ENCODE results near the gene CAMK2D. TPM values are rescaled to one million over a fixed set of nuclear protein-coding genes. Genes with fewer than 3 reads are reported as not detected.

The CAMK2D gene
- total and polyA plus RNA-seq, 2 experiments from 2014 or later, result 36.8 to 99.1 TPM

GRCh38 chr4:113537628-113538027, 223.9 kb downstream of the CAMK2D start:
- DNase-seq (ENCODE audit: low spot score), result no peak
- Histone ChIP-seq H3K4me1 (ENCODE audit: insufficient read depth) (no peaks in the 10 kb centered on the region), H3K4me3 (no peak overlapping the region), H4K20me1 (ENCODE audit: insufficient read depth, poor library complexity, severe bottlenecking) (no peaks in the 10 kb centered on the region), H2AFZ (no peak overlapping the region), H3K36me3 (replicated peaks; ENCODE audit: insufficient read depth, low read depth) (no peaks in the 10 kb centered on the region), H3K4me2 (no peak overlapping the region), H3K79me2 (no peaks in the 10 kb centered on the region), H3K27me3 (no peaks in the 10 kb centered on the region), H3K9me3 (ENCODE audit: low read depth) (no peaks in the 10 kb centered on the region), H3K9me2 (replicated peaks; ENCODE audit: insufficient read depth) (no peaks in the 10 kb centered on the region), H3K27ac (no peak overlapping the region)
- 83% methylated on average over 1 of the region's 1 CpG for WGBS (ENCODE audit: low lambda C conversion rate, missing lambda C conversion rate)
- no peak for TF ChIP-seq CTCF (IDR thresholded peaks at IDR 0.05; ENCODE audit: poor library complexity)
- TF ChIP-seq EZH2phosphoT487 (IDR thresholded peaks at IDR 0.05; ENCODE audit: low read depth, severe bottlenecking, unreplicated experiment), result no peak
- no peak for TF ChIP-seq EZH2 (IDR thresholded peaks at IDR 0.05; ENCODE audit: borderline replicate concordance)

GRCh38 chr4:113537203-113537602, 224.3 kb downstream of the CAMK2D start:
- Histone ChIP-seq H3K4me1 (ENCODE audit: insufficient read depth) (no peaks in the 10 kb centered on the region), H3K9me3 (ENCODE audit: low read depth) (no peaks in the 10 kb centered on the region), H3K4me3 (no peak overlapping the region), H3K27me3 (no peaks in the 10 kb centered on the region), H4K20me1 (ENCODE audit: insufficient read depth, poor library complexity, severe bottlenecking) (no peaks in the 10 kb centered on the region), H3K9me2 (replicated peaks; ENCODE audit: insufficient read depth) (no peaks in the 10 kb centered on the region), H3K36me3 (replicated peaks; ENCODE audit: insufficient read depth, low read depth) (no peaks in the 10 kb centered on the region), H2AFZ (no peak overlapping the region), H3K4me2 (no peak overlapping the region), H3K79me2 (no peaks in the 10 kb centered on the region), H3K27ac (no peak overlapping the region)
- no peak for DNase-seq (ENCODE audit: low spot score)
- TF ChIP-seq EZH2 (IDR thresholded peaks at IDR 0.05; ENCODE audit: borderline replicate concordance) (no peak), EZH2phosphoT487 (IDR thresholded peaks at IDR 0.05; ENCODE audit: low read depth, severe bottlenecking, unreplicated experiment) (no peak), CTCF (IDR thresholded peaks at IDR 0.05; ENCODE audit: poor library complexity) (no peak)
- 98% methylated on average over 2 of the region's 2 CpGs for WGBS (ENCODE audit: low lambda C conversion rate, missing lambda C conversion rate)

- WGBS (ENCODE audit: low lambda C conversion rate, missing lambda C conversion rate), result 67% methylated on average over 1 of the region's 1 CpG
- Histone ChIP-seq H4K20me1 (ENCODE audit: insufficient read depth, poor library complexity, severe bottlenecking) (no peaks in the 10 kb centered on the region), H3K79me2 (no peaks in the 10 kb centered on the region), H3K36me3 (replicated peaks; ENCODE audit: insufficient read depth, low read depth) (no peaks in the 10 kb centered on the region), H3K9me3 (ENCODE audit: low read depth) (no peaks in the 10 kb centered on the region), H3K27me3 (no peaks in the 10 kb centered on the region), H3K4me1 (ENCODE audit: insufficient read depth) (no peaks in the 10 kb centered on the region), H3K9me2 (replicated peaks; ENCODE audit: insufficient read depth) (no peaks in the 10 kb centered on the region), H2AFZ (no peak overlapping the region), H3K4me2 (no peak overlapping the region), H3K27ac (no peak overlapping the region), H3K4me3 (no peak overlapping the region)
- DNase-seq (ENCODE audit: low spot score), result no peak
- TF ChIP-seq CTCF (IDR thresholded peaks at IDR 0.05; ENCODE audit: poor library complexity), result no peak
- TF ChIP-seq EZH2 (IDR thresholded peaks at IDR 0.05; ENCODE audit: borderline replicate concordance), result no peak
- TF ChIP-seq EZH2phosphoT487 (IDR thresholded peaks at IDR 0.05; ENCODE audit: low read depth, severe bottlenecking, unreplicated experiment), result no peak
These were observed 226.8 kb downstream of the CAMK2D start for GRCh38 chr4:113534711-113535110.

GRCh38 chr4:113531572-113531971, 230.0 kb downstream of the CAMK2D start:
- H3K4me3 ChIP-seq, result no peak overlapping the region
- no peaks in the 10 kb centered on the region for H3K79me2 ChIP-seq
- H3K27ac ChIP-seq, result no peak overlapping the region
- whole genome bisulfite sequencing (ENCODE audit: low lambda C conversion rate, missing lambda C conversion rate), result 94% methylated on average over 2 of the region's 2 CpGs
- DNase-seq (ENCODE audit: low spot score), result no peak
- no peaks in the 10 kb centered on the region for H3K27me3 ChIP-seq
- H3K4me1 ChIP-seq (ENCODE audit: insufficient read depth), result no peaks in the 10 kb centered on the region
- no peaks in the 10 kb centered on the region for H3K9me2 ChIP-seq (replicated peaks; ENCODE audit: insufficient read depth)
- H3K4me2 ChIP-seq, result no peak overlapping the region
- no peaks in the 10 kb centered on the region for H4K20me1 ChIP-seq (ENCODE audit: insufficient read depth, poor library complexity, severe bottlenecking)
- no peak for TF ChIP-seq CTCF (IDR thresholded peaks at IDR 0.05; ENCODE audit: poor library complexity)
- TF ChIP-seq EZH2 (IDR thresholded peaks at IDR 0.05; ENCODE audit: borderline replicate concordance), result no peak
- TF ChIP-seq EZH2phosphoT487 (IDR thresholded peaks at IDR 0.05; ENCODE audit: low read depth, severe bottlenecking, unreplicated experiment), result no peak
- H3K9me3 ChIP-seq (ENCODE audit: low read depth), result no peaks in the 10 kb centered on the region
- H2AFZ ChIP-seq, result no peak overlapping the region
- no peaks in the 10 kb centered on the region for H3K36me3 ChIP-seq (replicated peaks; ENCODE audit: insufficient read depth, low read depth)

Data from hepatocyte (in vitro differentiated cells).